ENCODE data around the gene OR2T34.
"Not testable (repeated sequence)": the region's sequence is repeated elsewhere in the genome, so short reads cannot be mapped to it uniquely, and the experiment has no call there.

OR2T34 gene, protein sequence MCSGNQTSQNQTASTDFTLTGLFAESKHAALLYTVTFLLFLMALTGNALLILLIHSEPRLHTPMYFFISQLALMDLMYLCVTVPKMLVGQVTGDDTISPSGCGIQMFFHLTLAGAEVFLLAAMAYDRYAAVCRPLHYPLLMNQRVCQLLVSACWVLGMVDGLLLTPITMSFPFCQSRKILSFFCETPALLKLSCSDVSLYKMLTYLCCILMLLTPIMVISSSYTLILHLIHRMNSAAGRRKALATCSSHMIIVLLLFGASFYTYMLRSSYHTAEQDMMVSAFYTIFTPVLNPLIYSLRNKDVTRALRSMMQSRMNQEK

GRCh38 chr1:248574657-248575056 lies at the start of gene OR2T34:
TSS of gene OR2T34 (minus strand) at chr1:248574757. CDS start at chr1:248574757, 0 bp downstream.
- not testable (repeated sequence) for H3K27ac ChIP-seq (ENCODE audit: low read depth, low read length); H3K36me3 ChIP-seq (ENCODE audit: control insufficient read depth, insufficient read depth, low read length); H3K9ac ChIP-seq (ENCODE audit: low read depth, low read length); H3K4me3 ChIP-seq (ENCODE audit: low read depth, low read length); H3K27me3 ChIP-seq (ENCODE audit: control insufficient read depth, insufficient read depth, low read length); H3K4me1 ChIP-seq (ENCODE audit: control insufficient read depth, insufficient read depth, low read length)
- H3K9me3 ChIP-seq (ENCODE audit: control insufficient read depth, insufficient read depth, low read length), result peaks cover 35% of the 10 kb centered on the region; the same call in 1 of the 2 replicates

GRCh38 chr1:248622570-248623001 lies 48.0 kb upstream of the OR2T34 start:
- H3K4me3 ChIP-seq (ENCODE audit: low read depth, low read length), result no peak overlapping the region
- no peak overlapping the region for H3K9ac ChIP-seq (ENCODE audit: low read depth, low read length)
- H3K36me3 ChIP-seq (ENCODE audit: control insufficient read depth, insufficient read depth, low read length), result no peaks in the 10 kb centered on the region
- no peaks in the 10 kb centered on the region for H3K27me3 ChIP-seq (ENCODE audit: control insufficient read depth, insufficient read depth, low read length)
- H3K27ac ChIP-seq (ENCODE audit: low read depth, low read length), result no peak overlapping the region
- peaks cover 92% of the 10 kb centered on the region for H3K9me3 ChIP-seq (ENCODE audit: control insufficient read depth, insufficient read depth, low read length)
- no peaks in the 10 kb centered on the region for H3K4me1 ChIP-seq (ENCODE audit: control insufficient read depth, insufficient read depth, low read length)

DNA sequence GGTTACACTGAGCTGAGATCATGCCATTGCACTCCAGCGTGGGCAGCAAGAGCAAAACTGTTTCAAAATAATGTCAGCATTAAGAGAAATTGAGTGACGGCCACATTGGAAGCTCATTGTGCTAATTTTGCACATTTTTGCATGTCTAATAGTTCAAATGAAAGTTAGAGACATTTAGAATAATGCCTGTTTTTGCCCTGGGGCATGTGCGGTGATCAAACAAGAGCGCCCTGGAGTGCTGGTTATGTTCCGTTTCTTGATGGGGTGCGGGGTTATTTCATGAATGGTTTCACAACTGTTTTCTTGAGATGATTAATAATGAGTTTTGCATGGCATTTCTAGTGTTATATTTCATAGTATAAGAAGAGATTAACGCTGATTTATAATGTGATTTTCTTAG lies 47.2 kb upstream of the OR2T34 start:
- H3K27ac ChIP-seq (ENCODE audit: low read depth, low read length), result no peak overlapping the region
- no peaks in the 10 kb centered on the region for H3K36me3 ChIP-seq (ENCODE audit: control insufficient read depth, insufficient read depth, low read length)
- H3K4me1 ChIP-seq (ENCODE audit: control insufficient read depth, insufficient read depth, low read length), result no peaks in the 10 kb centered on the region
- no peak overlapping the region for H3K9ac ChIP-seq (ENCODE audit: low read depth, low read length)
- no peak overlapping the region for H3K4me3 ChIP-seq (ENCODE audit: low read depth, low read length)
- H3K9me3 ChIP-seq (ENCODE audit: control insufficient read depth, insufficient read depth, low read length), result peaks cover 91% of the 10 kb centered on the region
- no peaks in the 10 kb centered on the region for H3K27me3 ChIP-seq (ENCODE audit: control insufficient read depth, insufficient read depth, low read length)

DNA sequence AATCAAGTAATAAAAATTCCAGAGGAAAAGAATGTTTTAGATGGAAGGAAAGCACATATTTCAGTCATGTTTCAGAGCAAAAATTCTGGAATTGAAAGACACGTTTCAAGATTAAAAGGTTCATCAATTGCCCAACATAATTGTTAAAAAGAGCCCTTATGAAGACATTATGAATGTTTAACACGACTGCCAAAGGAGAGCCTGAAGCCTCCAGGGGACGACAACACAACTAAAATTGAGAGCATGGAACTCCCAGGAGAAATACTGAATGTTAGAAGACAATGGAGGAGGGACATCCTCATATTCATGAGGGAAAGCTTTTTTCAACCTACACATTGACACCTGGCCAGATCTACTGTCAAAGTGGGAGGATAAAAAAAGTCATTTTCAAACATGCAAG lies 44.3 kb upstream of the OR2T34 start:
- no peak overlapping the region for H3K4me3 ChIP-seq (ENCODE audit: low read depth, low read length)
- no peaks in the 10 kb centered on the region for H3K4me1 ChIP-seq (ENCODE audit: control insufficient read depth, insufficient read depth, low read length)
- H3K27ac ChIP-seq (ENCODE audit: low read depth, low read length), result no peak overlapping the region
- no peaks in the 10 kb centered on the region for H3K27me3 ChIP-seq (ENCODE audit: control insufficient read depth, insufficient read depth, low read length)
- no peaks in the 10 kb centered on the region for H3K36me3 ChIP-seq (ENCODE audit: control insufficient read depth, insufficient read depth, low read length)
- peaks cover 91% of the 10 kb centered on the region for H3K9me3 ChIP-seq (ENCODE audit: control insufficient read depth, insufficient read depth, low read length)
- H3K9ac ChIP-seq (ENCODE audit: low read depth, low read length), result no peak overlapping the region

DNA sequence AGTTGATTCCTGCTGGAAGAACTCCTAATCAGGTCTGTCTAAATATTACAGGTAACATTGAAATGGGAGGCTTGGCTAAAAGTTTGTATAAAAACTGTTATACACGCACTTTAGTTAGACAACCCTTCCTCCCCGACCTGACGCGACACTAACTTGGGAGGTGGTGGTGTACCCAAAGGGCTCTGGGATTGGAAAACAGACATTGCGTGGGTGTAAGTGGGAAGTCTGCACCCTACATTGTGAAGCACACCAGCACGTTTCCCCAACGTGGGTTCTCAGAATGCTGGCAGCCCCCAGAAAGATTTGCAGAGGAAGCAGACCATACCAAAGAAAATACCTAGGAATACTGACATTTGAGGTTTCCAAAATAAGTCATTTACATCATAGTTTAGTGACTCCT lies 43.6 kb upstream of the OR2T34 start:
- H3K4me1 ChIP-seq (ENCODE audit: control insufficient read depth, insufficient read depth, low read length), result no peaks in the 10 kb centered on the region
- no peak overlapping the region for H3K9ac ChIP-seq (ENCODE audit: low read depth, low read length)
- H3K36me3 ChIP-seq (ENCODE audit: control insufficient read depth, insufficient read depth, low read length), result no peaks in the 10 kb centered on the region
- H3K27me3 ChIP-seq (ENCODE audit: control insufficient read depth, insufficient read depth, low read length), result no peaks in the 10 kb centered on the region
- no peak overlapping the region for H3K4me3 ChIP-seq (ENCODE audit: low read depth, low read length)
- peaks cover 91% of the 10 kb centered on the region for H3K9me3 ChIP-seq (ENCODE audit: control insufficient read depth, insufficient read depth, low read length)
- H3K27ac ChIP-seq (ENCODE audit: low read depth, low read length), result no peak overlapping the region

GRCh38 chr1:248613742-248614141 lies 39.2 kb upstream of the OR2T34 start:
- H3K9me3 ChIP-seq (ENCODE audit: control insufficient read depth, insufficient read depth, low read length), result peaks cover 91% of the 10 kb centered on the region
- no peaks in the 10 kb centered on the region for H3K36me3 ChIP-seq (ENCODE audit: control insufficient read depth, insufficient read depth, low read length)
- no peaks in the 10 kb centered on the region for H3K27me3 ChIP-seq (ENCODE audit: control insufficient read depth, insufficient read depth, low read length)
- H3K4me1 ChIP-seq (ENCODE audit: control insufficient read depth, insufficient read depth, low read length), result no peaks in the 10 kb centered on the region
- H3K9ac ChIP-seq (ENCODE audit: low read depth, low read length), result no peak overlapping the region
- H3K4me3 ChIP-seq (ENCODE audit: low read depth, low read length), result no peak overlapping the region
- H3K27ac ChIP-seq (ENCODE audit: low read depth, low read length), result no peak overlapping the region

DNA sequence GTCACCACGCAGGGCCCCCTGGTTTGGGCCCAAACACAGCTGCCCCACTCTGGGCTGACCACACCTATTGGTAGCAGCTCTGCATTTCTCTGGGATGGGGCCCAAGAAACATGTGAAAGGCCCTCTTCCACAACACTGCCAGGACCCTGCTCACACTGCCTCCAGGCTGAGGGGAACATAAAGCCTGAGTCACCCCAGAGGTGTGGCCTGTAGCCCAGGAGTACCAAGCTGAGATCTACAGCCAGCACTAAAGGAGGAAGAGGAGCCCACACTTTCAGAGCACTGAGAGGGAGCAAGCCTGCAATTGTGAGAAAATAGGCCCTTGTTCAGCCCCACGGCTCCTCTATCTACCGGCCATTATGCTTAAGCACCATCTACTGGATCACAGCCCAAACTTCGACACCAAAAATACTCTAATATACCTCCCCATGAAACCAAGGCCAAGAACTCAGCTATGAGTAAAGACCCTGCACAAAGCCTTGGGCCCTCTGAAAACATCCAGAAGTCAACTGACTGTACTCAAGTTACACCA lies 37.4 kb upstream of the OR2T34 start:
- no peaks in the 10 kb centered on the region for H3K27me3 ChIP-seq (ENCODE audit: control insufficient read depth, insufficient read depth, low read length)
- H3K27ac ChIP-seq (ENCODE audit: low read depth, low read length), result no peak overlapping the region
- no peak overlapping the region for H3K9ac ChIP-seq (ENCODE audit: low read depth, low read length)
- H3K4me1 ChIP-seq (ENCODE audit: control insufficient read depth, insufficient read depth, low read length), result no peaks in the 10 kb centered on the region
- peaks cover 91% of the 10 kb centered on the region for H3K9me3 ChIP-seq (ENCODE audit: control insufficient read depth, insufficient read depth, low read length)
- H3K36me3 ChIP-seq (ENCODE audit: control insufficient read depth, insufficient read depth, low read length), result no peaks in the 10 kb centered on the region
- no peak overlapping the region for H3K4me3 ChIP-seq (ENCODE audit: low read depth, low read length)

DNA sequence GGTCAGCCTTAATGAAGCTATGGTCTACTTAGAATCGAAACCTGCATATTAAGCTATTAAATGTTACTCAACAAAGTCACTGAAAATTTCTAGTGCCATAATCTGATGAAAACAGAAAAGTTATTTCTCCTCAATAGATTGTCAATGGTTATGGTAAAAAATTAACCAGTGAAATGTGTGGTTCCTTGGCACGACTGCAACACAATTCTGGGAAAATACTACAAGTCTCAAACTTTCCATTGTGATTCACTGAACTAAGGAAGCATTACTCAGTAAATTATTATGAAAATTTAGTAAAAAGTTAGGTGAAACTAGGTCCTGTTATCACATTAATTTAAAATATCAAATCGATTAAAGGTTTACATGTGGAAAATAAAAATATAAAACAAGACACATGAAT lies 35.7 kb upstream of the OR2T34 start:
- Histone ChIP-seq H3K9me3 (ENCODE audit: control insufficient read depth, insufficient read depth, low read length) (peaks cover 92% of the 10 kb centered on the region), H3K27me3 (ENCODE audit: control insufficient read depth, insufficient read depth, low read length) (no peaks in the 10 kb centered on the region), H3K9ac (ENCODE audit: low read depth, low read length) (no peak overlapping the region), H3K27ac (ENCODE audit: low read depth, low read length) (no peak overlapping the region), H3K36me3 (ENCODE audit: control insufficient read depth, insufficient read depth, low read length) (no peaks in the 10 kb centered on the region), H3K4me1 (ENCODE audit: control insufficient read depth, insufficient read depth, low read length) (no peaks in the 10 kb centered on the region), H3K4me3 (ENCODE audit: low read depth, low read length) (no peak overlapping the region)

GRCh38 chr1:248599396-248599795 lies 24.8 kb upstream of the OR2T34 start:
- Histone ChIP-seq H3K4me3 (ENCODE audit: low read depth, low read length) (no peak overlapping the region), H3K9me3 (ENCODE audit: control insufficient read depth, insufficient read depth, low read length) (peaks cover 84% of the 10 kb centered on the region), H3K27ac (ENCODE audit: low read depth, low read length) (no peak overlapping the region), H3K9ac (ENCODE audit: low read depth, low read length) (no peak overlapping the region), H3K36me3 (ENCODE audit: control insufficient read depth, insufficient read depth, low read length) (no peaks in the 10 kb centered on the region), H3K27me3 (ENCODE audit: control insufficient read depth, insufficient read depth, low read length) (no peaks in the 10 kb centered on the region), H3K4me1 (ENCODE audit: control insufficient read depth, insufficient read depth, low read length) (no peaks in the 10 kb centered on the region)

- Histone ChIP-seq H3K27me3 (ENCODE audit: control insufficient read depth, insufficient read depth, low read length) (no peaks in the 10 kb centered on the region), H3K36me3 (ENCODE audit: control insufficient read depth, insufficient read depth, low read length) (no peaks in the 10 kb centered on the region), H3K9ac (ENCODE audit: low read depth, low read length) (no peak within 1 kb of the TSS), H3K4me1 (ENCODE audit: control insufficient read depth, insufficient read depth, low read length) (no peaks in the 10 kb centered on the region), H3K9me3 (ENCODE audit: control insufficient read depth, insufficient read depth, low read length) (peaks cover 85% of the 10 kb centered on the region), H3K4me3 (ENCODE audit: low read depth, low read length) (no peak within 1 kb of the TSS), H3K27ac (ENCODE audit: low read depth, low read length) (no peak within 1 kb of the TSS)
Measured at GRCh38 chr1:248597589-248597988, 23.0 kb upstream of the OR2T34 start, which contains the start of gene OR2T10. TSS of gene OR2T10 (minus strand) at chr1:248597700. CDS start at chr1:248593768, 3,932 bp downstream.

DNA sequence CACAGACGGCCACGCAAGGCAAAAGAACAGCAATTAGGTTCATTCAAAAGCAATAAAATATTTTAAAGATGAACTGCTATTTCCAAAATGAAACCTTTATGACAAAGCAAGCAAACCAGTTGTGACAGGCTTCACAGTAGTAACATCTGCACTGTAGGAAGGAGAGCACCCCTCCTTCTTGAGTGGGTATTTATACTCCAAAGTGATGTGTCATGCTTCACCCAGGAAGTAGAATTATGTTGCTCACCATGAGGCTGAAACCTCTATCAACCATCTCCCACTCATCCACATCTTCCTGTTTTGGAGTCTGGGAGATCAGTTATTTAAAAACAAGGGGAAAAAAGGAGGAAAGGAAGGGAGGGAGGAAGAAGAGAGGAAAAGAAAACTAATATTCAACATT lies 22.1 kb upstream of the OR2T34 start:
- Histone ChIP-seq H3K4me3 (ENCODE audit: low read depth, low read length) (no peak overlapping the region), H3K27ac (ENCODE audit: low read depth, low read length) (no peak overlapping the region), H3K9me3 (ENCODE audit: control insufficient read depth, insufficient read depth, low read length) (peaks cover 85% of the 10 kb centered on the region), H3K4me1 (ENCODE audit: control insufficient read depth, insufficient read depth, low read length) (no peaks in the 10 kb centered on the region), H3K36me3 (ENCODE audit: control insufficient read depth, insufficient read depth, low read length) (no peaks in the 10 kb centered on the region), H3K9ac (ENCODE audit: low read depth, low read length) (no peak overlapping the region), H3K27me3 (ENCODE audit: control insufficient read depth, insufficient read depth, low read length) (no peaks in the 10 kb centered on the region)
